Osteocyte (in vitro differentiated cells): ENCODE measurements around the gene DUSP5. TPM values are rescaled to one million over a fixed set of nuclear protein-coding genes. Genes with fewer than 3 reads are reported as not detected.
A peak's percentile ranks its signal among the peaks of the same experiment; 100 is the strongest.

Source experiments
- DNase-seq: peaks from one replicate; pipeline ENCODE4 v3.0.0; 2021; ENCODE audit warnings: mixed read lengths; ENCODE audit not compliant: unreplicated experiment; ENCODE audit errors: extremely low spot score
- H3K27ac Mint-ChIP-seq: one replicate; pipeline ENCODE4 v1.8.0; 2021; ENCODE audit warnings: mild to moderate bottlenecking, mixed read lengths; ENCODE audit not compliant: unreplicated experiment
- H3K27me3 Mint-ChIP-seq: one replicate; pipeline ENCODE4 v1.8.0; 2021; ENCODE audit warnings: mixed read lengths; ENCODE audit not compliant: unreplicated experiment
- H3K36me3 Mint-ChIP-seq: one replicate; pipeline ENCODE4 v1.8.0; 2021; ENCODE audit warnings: mixed read lengths; ENCODE audit not compliant: unreplicated experiment
- H3K4me1 Mint-ChIP-seq: one replicate; pipeline ENCODE4 v1.8.0; 2021; ENCODE audit warnings: mixed read lengths; ENCODE audit not compliant: unreplicated experiment
- H3K4me3 Mint-ChIP-seq: one replicate; pipeline ENCODE4 v1.8.0; 2021; ENCODE audit warnings: mild to moderate bottlenecking, moderate library complexity, mixed read lengths; ENCODE audit not compliant: unreplicated experiment
- H3K9me3 Mint-ChIP-seq: one replicate; pipeline ENCODE4 v1.8.0; 2021; ENCODE audit warnings: mixed read lengths; ENCODE audit not compliant: unreplicated experiment
- total RNA-seq: library from RNA; stranded (reverse); gene quantifications from 2 replicates; pipeline ENCODE4 v1.2.1, GENCODE V29; 2021
- TF ChIP-seq, protein P1 (sequence below): fragments of 200-600 bp; sonication (generic); IDR thresholded peaks from 2 replicates; pipeline ENCODE4 v1.5.0; 2021; ENCODE audit warnings: antibody characterized with exemption, mild to moderate bottlenecking, moderate library complexity

Gene DUSP5
- total RNA-seq, 1 donor from 2014 or later, result 16.1 TPM

DNA sequence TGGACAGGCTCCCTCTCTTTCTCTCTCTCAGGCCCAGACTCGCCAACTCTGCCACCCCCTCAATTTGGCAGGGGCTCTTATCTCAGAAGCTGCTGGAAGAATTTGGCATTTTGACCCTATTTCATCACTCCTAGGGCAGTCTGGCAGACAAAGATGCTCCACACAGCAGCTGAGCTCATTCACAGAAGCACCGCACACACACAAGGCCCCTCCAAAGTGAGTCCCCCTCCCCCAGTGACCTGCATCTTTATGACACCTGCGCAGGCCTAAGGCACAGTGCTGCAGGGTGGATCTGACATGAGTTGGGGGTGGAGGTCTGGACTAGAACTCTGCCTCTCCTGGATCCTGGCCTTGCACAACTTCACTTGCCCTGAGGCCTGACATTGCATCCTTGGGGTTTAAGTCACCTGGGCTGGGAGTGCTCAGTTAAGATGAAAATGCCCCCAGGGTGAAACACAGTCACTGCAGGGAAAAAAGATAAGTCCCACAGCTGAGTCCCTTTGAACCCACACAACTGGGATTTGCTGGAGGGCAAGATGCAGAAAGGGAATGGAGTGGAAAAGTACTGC lies 41.1 kb upstream of the DUSP5 start:
- TF ChIP-seq, protein P1, sequence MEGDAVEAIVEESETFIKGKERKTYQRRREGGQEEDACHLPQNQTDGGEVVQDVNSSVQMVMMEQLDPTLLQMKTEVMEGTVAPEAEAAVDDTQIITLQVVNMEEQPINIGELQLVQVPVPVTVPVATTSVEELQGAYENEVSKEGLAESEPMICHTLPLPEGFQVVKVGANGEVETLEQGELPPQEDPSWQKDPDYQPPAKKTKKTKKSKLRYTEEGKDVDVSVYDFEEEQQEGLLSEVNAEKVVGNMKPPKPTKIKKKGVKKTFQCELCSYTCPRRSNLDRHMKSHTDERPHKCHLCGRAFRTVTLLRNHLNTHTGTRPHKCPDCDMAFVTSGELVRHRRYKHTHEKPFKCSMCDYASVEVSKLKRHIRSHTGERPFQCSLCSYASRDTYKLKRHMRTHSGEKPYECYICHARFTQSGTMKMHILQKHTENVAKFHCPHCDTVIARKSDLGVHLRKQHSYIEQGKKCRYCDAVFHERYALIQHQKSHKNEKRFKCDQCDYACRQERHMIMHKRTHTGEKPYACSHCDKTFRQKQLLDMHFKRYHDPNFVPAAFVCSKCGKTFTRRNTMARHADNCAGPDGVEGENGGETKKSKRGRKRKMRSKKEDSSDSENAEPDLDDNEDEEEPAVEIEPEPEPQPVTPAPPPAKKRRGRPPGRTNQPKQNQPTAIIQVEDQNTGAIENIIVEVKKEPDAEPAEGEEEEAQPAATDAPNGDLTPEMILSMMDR, result no peak
- Mint-ChIP-seq H3K36me3 (no peaks in the 10 kb centered on the region), H3K27ac (no peak overlapping the region), H3K4me3 (no peak overlapping the region), H3K9me3 (no peaks in the 10 kb centered on the region), H3K4me1 (peaks cover 60% of the 10 kb centered on the region), H3K27me3 (no peaks in the 10 kb centered on the region)
- no peak for DNase-seq

DNA sequence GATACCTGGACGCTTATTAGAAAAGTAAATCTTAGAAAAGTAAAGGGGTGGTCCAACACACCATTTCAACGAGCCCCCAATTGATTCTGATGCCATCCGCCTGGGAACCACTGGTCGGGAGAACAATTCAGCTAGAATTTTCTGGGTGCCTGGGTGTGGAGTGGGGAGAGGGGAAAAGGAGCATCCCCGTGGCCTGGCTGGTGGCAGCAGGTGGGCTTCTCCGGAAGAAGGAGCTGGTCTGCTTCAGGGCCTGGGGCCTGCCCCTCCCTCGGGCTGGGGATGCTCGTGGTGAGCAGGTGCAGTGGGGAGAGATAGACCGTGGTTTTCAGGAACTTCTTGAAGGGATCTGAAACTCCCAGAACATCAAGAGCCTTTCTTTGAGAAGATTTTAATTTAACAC lies 39.9 kb upstream of the DUSP5 start:
- no peak for DNase-seq
- Mint-ChIP-seq H3K36me3 (no peaks in the 10 kb centered on the region), H3K9me3 (no peaks in the 10 kb centered on the region), H3K27me3 (no peaks in the 10 kb centered on the region), H3K4me3 (no peak overlapping the region), H3K27ac (no peak overlapping the region), H3K4me1 (peaks cover 71% of the 10 kb centered on the region)
- TF ChIP-seq, protein P1, result no peak

DNA sequence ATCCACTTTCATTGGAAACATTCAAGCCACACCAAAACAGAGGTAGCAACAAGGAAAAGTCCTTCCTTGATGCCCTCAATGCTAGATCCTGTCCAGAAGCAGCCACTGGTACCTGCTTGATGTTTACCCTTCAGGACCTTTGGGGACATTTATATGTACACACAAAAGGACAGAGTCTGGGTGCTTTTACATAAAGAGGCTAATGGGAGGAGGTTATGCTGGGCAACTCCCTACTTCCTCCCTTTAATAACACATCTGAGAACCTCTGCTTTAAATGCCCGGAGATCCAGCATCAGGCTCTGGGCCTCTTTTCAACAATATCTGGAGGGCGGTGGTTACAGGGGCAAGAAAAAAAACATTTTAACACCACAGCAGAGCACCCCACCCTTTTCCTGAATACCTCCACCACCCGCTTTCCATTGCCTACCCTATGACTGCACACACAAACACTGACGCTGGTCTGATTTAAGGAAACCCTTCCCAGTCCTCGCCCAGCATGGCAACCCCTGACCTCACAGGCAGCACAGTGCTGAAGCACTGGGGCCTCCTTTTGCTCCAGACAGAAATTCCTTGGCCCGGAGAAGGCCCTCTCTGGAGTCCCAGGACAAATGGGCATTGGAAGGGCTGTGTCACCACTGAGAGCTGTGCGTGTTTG lies 39.3 kb upstream of the DUSP5 start:
- TF ChIP-seq, protein P1, result no peak
- Mint-ChIP-seq H3K9me3 (no peaks in the 10 kb centered on the region), H3K4me3 (no peak overlapping the region), H3K27me3 (no peaks in the 10 kb centered on the region), H3K36me3 (no peaks in the 10 kb centered on the region), H3K4me1 (peaks cover 71% of the 10 kb centered on the region), H3K27ac (peak overlapping the region; percentile 69)
- no peak for DNase-seq

DNA sequence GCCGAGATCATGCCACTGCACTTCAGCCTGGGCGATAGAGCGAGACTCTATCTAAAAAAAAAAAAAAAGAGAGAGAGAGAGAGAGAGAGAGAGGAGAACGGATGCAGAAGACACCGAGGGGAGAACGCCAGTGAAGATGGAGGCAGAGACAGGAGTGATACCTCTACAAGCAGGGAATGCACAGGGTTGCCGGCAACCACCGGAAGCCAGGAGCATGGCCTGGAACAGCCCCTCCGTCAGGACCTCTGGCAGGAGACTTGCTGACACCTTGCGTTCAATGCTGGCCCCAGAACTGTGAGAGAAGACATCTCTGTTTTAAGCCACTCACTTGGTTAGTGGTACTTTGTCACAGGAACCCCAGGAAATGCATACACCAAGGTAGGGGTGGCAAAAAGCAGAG lies 38.1 kb upstream of the DUSP5 start:
- no peak overlapping the region for H3K4me3 Mint-ChIP-seq
- H3K27ac Mint-ChIP-seq, result peak overlapping the region; percentile 76
- DNase-seq, result no peak
- H3K4me1 Mint-ChIP-seq, result peaks cover 76% of the 10 kb centered on the region
- no peaks in the 10 kb centered on the region for H3K9me3 Mint-ChIP-seq
- TF ChIP-seq, protein P1, result no peak
- no peaks in the 10 kb centered on the region for H3K27me3 Mint-ChIP-seq
- no peaks in the 10 kb centered on the region for H3K36me3 Mint-ChIP-seq

DNA sequence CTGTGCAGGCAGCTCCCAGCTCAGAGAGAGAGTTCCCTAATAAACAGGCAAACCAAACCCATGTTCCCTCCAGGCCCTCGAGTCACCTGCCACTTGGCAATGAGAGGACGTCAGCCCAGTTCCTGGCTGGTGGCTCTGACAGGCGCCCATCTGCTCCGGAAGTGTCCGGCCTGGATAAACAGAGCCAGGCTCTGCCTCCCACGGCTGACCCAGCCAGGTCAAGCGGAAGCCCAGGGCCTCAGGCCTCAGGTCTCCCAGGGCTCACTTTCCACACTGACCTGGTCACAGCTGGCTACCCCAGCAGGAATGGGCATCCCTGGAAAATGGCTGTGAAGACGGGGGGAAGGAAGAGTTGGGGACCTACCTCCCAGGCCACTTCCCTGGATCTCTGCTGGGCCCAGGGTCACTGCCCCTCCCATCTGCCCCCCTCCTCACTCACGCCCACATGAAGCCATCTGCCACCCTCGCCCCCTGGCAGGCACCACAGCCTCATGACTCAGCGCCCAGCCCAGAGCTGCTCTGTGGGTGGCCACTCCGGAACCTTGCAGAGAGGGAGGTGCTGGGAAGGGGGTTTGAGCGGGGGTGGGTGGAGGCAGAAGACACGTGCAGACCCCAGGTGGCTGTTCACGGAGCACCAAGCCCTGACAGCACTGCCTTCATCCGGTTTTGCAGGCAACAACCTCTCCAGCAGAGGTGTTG lies 37.4 kb upstream of the DUSP5 start:
- Mint-ChIP-seq H3K27ac (peak overlapping the region; percentile 76), H3K9me3 (no peaks in the 10 kb centered on the region), H3K27me3 (no peaks in the 10 kb centered on the region), H3K4me3 (no peak overlapping the region), H3K36me3 (no peaks in the 10 kb centered on the region), H3K4me1 (peaks cover 79% of the 10 kb centered on the region)
- DNase-seq, result peak; percentile 88
- TF ChIP-seq, protein P1, result no peak
